MG63 (cell line): ENCODE measurements around the gene OR51A7. TPM values are rescaled to one million over a fixed set of nuclear protein-coding genes. Genes with fewer than 3 reads are reported as not detected.
"Not testable (repeated sequence)": the region's sequence is repeated elsewhere in the genome, so short reads cannot be mapped to it uniquely, and the experiment has no call there.

Experiments used
- DNase-seq: peaks from one replicate; pipeline ENCODE4 v3.0.0-alpha.2; 2020
- H3K27me3 ChIP-seq: fragments of 250-450 bp; sonication (Bioruptor Pico); 2 replicates; pipeline ENCODE4 v1.5.1; 2020; ENCODE audit warnings: mild to moderate bottlenecking, moderate library complexity
- H3K36me3 ChIP-seq: fragments of 250-450 bp; sonication (Bioruptor Pico); 2 replicates; pipeline ENCODE4 v1.5.1; 2020; ENCODE audit warnings: mild to moderate bottlenecking, moderate library complexity
- H3K4me3 ChIP-seq: fragments of 250-450 bp; sonication (Bioruptor Pico); 2 replicates; pipeline ENCODE4 v1.5.1; 2020; ENCODE audit warnings: mild to moderate bottlenecking, moderate library complexity
- H3K9me3 ChIP-seq: fragments of 250-450 bp; sonication (Bioruptor Pico); 2 replicates; pipeline ENCODE4 v1.5.1; 2020; ENCODE audit warnings: mild to moderate bottlenecking, moderate library complexity
- total RNA-seq: library from RNA; depleted of rRNA; stranded (reverse); fragments of >200 nt; shearing (Covaris generic); gene quantifications from 2 replicates; pipeline ENCODE4 v1.2.3, GENCODE V29; 2014; ENCODE audit warnings: low replicate concordance; rRNA removed

Gene OR51A7, protein sequence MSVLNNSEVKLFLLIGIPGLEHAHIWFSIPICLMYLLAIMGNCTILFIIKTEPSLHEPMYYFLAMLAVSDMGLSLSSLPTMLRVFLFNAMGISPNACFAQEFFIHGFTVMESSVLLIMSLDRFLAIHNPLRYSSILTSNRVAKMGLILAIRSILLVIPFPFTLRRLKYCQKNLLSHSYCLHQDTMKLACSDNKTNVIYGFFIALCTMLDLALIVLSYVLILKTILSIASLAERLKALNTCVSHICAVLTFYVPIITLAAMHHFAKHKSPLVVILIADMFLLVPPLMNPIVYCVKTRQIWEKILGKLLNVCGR
- total RNA-seq = not detected in 2 replicates

DNA sequence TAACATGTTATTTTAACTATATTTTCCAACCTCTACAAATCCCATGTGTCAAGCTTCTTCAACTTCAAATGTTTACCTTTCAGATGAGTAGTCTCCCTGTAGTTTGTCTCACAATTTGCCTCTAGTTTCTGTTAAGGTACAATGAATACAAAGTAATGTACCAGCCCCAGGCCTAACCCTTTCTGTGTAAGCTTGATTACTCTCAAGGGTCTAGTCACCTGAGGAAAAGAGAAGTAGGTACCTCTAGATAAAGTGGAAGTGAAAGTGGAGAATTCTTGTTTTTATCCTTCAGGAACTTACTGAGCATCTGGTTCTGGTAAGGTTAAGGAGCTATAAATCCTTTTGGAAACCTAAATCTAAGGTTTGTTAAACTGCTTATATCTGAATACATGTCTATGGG is at the start of gene OR51A7:
OR51A7 (plus strand) TSS at position 300 of the 400 bp plus-strand sequence. CDS start 3,587 bp downstream, outside the sequence.
- no peaks in the 10 kb centered on the region for H3K36me3 ChIP-seq
- no peak within 1 kb of the TSS for H3K4me3 ChIP-seq
- H3K9me3 ChIP-seq = no peaks in the 10 kb centered on the region; the same call in 1 of the 2 replicates
- H3K27me3 ChIP-seq = no peaks in the 10 kb centered on the region
- no peak for DNase-seq

DNA sequence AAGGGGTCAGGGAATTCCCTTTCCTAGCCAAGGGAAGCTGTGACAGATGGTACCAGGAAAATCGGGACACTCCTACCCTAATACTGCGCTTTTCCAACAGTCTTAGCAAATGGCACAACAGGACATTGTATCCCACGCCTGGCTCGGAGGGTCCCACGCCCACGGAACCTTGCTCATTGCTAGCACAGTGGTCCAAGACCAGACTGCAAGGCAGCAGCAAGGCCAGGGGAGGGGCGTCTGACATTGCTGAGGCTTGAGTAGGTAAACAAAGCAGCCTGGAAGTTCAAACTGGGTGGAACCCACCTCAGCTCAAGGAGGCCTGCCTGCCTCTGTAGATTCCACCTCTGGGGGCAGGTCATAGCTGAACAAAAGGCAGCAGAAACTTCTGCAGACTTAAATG is 49.3 kb upstream of the OR51A7 start:
- H3K4me3 ChIP-seq, H3K27me3 ChIP-seq, DNase-seq, H3K9me3 ChIP-seq, H3K36me3 ChIP-seq: not testable (repeated sequence)

DNA sequence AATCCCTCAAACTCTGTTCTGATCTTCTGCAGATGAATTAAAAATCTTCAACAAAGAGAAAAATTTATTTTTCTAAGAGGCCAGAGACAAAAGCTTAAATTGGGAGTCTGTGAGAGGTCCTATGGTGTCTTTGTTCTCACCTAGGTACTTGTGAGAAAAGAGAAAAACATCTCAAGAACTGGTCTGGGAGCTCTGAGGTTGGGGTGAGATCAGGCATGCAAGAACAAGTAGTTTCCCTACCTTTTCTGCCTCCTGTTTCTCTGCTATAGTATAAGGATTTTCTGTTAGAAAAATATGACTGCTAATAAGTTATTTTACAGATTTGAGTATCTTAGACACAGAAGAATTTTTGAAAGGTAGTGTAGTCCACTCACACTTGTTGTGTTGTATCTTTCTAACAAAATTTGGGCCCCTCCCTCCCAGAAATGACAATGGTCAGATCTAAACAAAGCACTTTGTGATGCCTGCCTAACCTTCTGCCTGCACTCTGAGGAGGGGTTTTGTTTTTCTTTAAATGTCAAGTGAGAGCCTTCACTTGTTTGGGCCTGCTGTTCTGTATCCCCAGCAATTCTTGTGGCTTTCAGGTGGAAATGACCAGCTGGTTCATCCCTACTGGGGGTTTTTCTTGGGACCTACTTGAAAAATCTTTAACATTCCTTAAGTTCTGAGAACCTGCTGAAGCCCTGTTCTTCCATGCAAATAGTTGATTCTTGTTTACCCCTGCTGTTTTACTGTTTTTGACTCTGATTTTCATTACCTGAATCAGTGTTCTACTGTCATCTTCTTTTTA is 40.9 kb upstream of the OR51A7 start:
- Histone ChIP-seq H3K27me3 (no peaks in the 10 kb centered on the region), H3K36me3 (no peaks in the 10 kb centered on the region), H3K4me3 (no peak overlapping the region), H3K9me3 (no peaks in the 10 kb centered on the region)
- DNase-seq = no peak

DNA sequence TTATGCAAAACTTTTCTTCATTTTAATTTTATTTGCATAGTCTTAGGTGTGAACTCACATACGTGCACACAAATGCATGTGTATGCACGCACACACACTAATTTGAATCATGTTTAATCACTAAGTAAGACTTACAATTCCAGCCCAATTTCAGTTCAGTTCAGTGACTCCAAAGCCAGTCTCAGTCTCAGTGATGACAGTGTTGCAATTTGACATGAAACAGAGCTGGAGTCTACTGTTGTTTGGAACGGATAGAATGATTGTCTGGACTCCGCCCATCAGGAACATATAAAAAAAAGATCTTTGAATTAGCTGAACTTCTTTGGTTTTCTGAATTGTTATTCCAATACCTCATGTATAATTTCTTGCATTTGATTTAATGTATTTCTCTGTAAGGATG is 39.7 kb upstream of the OR51A7 start:
- H3K4me3 ChIP-seq = no peak overlapping the region
- no peaks in the 10 kb centered on the region for H3K27me3 ChIP-seq
- no peak for DNase-seq
- no peaks in the 10 kb centered on the region for H3K9me3 ChIP-seq
- no peaks in the 10 kb centered on the region for H3K36me3 ChIP-seq

DNA sequence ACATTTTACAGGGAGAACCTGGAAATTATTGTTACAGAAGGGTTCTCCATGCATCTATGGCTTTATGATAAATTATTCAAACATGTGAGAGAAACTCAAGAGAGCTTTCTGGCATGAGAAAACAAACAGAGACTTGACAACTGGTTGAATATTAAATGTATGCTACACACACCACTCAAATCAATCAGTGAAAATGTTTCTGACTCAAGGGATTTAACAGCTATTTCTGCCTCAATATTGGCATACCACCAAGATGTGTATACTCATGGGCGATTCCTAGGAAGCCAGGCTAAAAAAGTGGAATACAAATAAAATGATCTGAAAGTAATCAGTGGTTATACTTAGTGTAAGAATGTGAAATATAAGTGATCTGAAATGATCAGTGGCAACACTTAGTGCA is 37.7 kb upstream of the OR51A7 start:
- H3K4me3 ChIP-seq = no peak overlapping the region
- no peaks in the 10 kb centered on the region for H3K9me3 ChIP-seq
- H3K36me3 ChIP-seq = no peaks in the 10 kb centered on the region
- no peaks in the 10 kb centered on the region for H3K27me3 ChIP-seq
- DNase-seq = no peak

DNA sequence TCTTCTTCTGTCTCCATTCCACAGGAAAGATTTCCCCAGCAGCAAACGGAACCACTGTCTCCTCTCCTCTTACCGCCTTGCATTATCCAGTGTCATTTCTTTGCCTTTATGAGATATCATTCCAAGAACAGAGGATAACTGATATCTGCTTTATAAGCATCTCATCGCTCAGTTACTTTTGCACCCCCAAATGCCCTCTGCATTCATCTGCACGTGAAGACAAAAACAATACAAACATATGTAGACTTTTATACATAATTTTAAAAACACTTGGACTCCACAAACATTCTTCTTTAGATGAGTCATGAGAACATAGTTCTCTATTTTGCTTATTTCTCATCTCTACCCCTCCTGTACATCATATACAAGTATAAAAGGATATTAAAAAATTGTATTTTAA is 22.4 kb upstream of the OR51A7 start:
- Histone ChIP-seq H3K27me3 (no peaks in the 10 kb centered on the region), H3K9me3 (no peaks in the 10 kb centered on the region), H3K36me3 (no peaks in the 10 kb centered on the region), H3K4me3 (no peak overlapping the region)
- DNase-seq = no peak

DNA sequence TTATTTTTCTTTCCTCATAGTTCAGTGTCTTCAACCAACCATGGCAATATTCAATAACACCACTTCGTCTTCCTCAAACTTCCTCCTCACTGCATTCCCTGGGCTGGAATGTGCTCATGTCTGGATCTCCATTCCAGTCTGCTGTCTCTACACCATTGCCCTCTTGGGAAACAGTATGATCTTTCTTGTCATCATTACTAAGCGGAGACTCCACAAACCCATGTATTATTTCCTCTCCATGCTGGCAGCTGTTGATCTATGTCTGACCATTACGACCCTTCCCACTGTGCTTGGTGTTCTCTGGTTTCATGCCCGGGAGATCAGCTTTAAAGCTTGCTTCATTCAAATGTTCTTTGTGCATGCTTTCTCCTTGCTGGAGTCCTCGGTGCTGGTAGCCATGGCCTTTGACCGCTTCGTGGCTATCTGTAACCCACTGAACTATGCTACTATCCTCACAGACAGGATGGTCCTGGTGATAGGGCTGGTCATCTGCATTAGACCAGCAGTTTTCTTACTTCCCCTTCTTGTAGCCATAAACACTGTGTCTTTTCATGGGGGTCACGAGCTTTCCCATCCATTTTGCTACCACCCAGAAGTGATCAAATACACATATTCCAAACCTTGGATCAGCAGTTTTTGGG is 21.6 kb upstream of the OR51A7 start, which contains the start of gene OR51T1:
OR51T1 (plus strand) TSS at position 41 of the 641 bp plus-strand sequence; CDS start at position 41, 0 bp downstream.
- Histone ChIP-seq H3K27me3 (no peaks in the 10 kb centered on the region), H3K9me3 (no peaks in the 10 kb centered on the region), H3K4me3 (no peak within 1 kb of the TSS), H3K36me3 (no peaks in the 10 kb centered on the region)
- peak; percentile 8 for DNase-seq

DNA sequence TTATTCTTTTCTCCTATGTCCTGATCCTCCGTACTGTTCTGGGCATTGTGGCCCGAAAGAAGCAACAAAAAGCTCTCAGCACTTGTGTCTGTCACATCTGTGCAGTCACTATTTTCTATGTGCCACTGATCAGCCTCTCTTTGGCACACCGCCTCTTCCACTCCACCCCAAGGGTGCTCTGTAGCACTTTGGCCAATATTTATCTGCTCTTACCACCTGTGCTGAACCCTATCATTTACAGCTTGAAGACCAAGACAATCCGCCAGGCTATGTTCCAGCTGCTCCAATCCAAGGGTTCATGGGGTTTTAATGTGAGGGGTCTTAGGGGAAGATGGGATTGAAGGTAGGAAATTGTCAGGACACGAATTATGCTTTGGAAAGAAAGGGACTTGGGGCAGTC is 21.0 kb upstream of the OR51A7 start:
- no peaks in the 10 kb centered on the region for H3K27me3 ChIP-seq
- H3K4me3 ChIP-seq = no peak overlapping the region
- no peaks in the 10 kb centered on the region for H3K36me3 ChIP-seq
- no peak for DNase-seq
- no peaks in the 10 kb centered on the region for H3K9me3 ChIP-seq

DNA sequence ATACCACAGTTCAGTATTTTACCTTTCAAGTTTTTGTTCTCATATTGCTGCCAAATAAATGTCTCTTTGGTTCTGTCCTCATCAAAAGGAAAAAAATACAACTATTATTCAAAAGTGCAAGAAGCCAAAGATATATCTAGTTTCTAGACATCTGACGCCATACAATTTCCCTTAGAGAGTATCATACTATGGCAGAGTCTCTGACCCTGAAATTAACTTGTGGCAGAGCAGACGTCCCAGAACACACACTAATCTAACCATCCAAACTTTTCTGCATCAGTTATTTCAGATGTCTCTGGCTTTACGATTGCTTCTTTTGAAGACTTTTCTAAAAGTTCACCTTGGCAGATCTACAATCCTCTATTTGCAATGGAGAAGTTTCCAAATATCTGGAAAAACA is 19.2 kb upstream of the OR51A7 start:
- H3K36me3 ChIP-seq = no peaks in the 10 kb centered on the region
- no peaks in the 10 kb centered on the region for H3K27me3 ChIP-seq
- no peak for DNase-seq
- no peak overlapping the region for H3K4me3 ChIP-seq
- no peaks in the 10 kb centered on the region for H3K9me3 ChIP-seq

DNA sequence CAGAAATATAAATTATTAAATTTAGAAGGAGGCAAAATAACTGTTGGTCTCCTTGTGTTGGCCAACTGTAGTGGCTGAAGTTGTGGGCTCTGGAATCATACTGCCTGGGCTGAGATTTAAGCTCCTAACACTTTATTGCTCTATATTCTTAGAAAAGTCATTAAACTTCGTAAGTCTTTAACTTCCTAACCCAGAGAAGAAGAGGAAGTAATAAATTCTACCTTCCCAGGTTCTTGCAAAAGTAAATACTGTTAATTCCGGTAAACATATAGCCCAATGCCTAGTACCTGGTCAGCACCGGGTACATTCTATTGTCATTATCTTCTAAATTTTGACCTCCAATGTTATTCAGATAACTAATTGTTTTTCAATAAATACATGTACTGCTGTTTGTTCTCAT is 17.4 kb upstream of the OR51A7 start:
- H3K36me3 ChIP-seq = no peaks in the 10 kb centered on the region
- no peaks in the 10 kb centered on the region for H3K9me3 ChIP-seq
- no peak overlapping the region for H3K4me3 ChIP-seq
- H3K27me3 ChIP-seq = no peaks in the 10 kb centered on the region
- DNase-seq = no peak

DNA sequence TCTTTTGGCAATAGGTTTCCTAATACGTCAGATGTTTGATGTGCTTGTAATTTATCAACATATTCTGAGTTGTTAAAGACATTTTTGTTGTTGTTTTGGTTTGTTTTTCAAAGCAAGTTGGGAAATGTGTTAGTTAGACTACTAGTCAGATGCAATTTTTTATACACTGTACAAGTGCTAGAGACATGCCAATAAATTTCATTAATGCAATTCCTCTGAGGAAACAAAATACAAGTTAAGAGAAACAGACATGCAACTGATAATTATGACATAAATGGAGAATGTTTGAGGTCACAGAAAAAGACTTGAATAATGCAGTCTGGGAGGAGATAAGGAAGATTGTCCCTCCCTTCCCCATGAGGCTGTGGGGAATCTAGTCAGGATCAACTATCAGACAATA is 16.0 kb upstream of the OR51A7 start:
- Histone ChIP-seq H3K4me3 (no peak overlapping the region), H3K36me3 (no peaks in the 10 kb centered on the region), H3K9me3 (no peaks in the 10 kb centered on the region), H3K27me3 (no peaks in the 10 kb centered on the region)
- no peak for DNase-seq

DNA sequence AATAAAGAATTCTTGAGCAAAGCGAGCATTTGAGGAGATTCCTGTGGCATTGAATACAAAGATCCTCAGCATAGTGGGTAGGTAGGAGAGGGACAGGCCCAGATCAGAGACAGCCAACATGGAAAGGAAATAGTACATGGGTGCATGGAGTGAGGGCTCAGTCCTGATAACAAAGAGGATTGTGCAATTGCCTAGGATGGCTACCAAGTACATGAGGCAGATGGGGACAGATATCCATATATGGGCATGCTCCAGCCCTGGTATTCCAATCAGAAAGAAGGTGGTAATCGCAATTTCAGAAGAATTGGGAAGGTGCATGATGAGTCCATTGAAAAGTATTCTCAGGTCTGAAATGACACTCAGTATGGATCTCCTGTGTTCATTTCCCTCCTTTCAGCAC is 13.3 kb upstream of the OR51A7 start:
- Histone ChIP-seq H3K36me3 (no peaks in the 10 kb centered on the region), H3K9me3 (no peaks in the 10 kb centered on the region), H3K27me3 (no peaks in the 10 kb centered on the region), H3K4me3 (no peak overlapping the region)
- DNase-seq = no peak

DNA sequence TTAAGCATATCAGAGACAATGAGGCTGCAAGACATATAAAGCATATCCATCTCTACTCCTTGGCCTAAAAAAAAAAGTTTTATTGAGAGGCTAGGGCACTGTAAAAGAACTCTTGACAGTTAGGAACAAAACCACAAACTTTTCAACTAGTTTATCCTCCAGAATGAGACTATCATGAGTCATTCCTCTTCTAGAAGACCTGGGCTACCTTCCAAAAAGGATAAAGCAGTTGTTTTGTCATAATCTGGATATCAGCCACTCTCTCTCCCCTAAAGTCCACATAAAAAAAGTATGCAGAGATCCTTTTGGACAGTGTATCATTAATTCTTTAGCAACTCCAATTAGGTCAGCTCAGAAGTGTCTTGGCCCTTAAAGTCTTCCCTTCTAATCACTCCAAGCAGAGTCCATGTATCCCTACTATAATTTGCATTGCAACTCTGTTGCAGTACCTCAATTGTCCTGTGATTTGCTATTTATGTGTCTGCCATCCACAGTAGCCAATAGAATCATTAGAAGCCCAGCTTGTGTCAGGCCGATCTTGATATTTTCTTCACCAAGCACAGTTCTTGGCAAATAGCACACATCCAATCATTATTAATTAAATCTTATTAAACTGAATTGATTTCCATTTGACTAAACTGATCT is 11.5 kb upstream of the OR51A7 start:
- Histone ChIP-seq H3K27me3 (no peaks in the 10 kb centered on the region), H3K9me3 (no peaks in the 10 kb centered on the region), H3K4me3 (no peak overlapping the region), H3K36me3 (no peaks in the 10 kb centered on the region)
- DNase-seq = no peak

DNA sequence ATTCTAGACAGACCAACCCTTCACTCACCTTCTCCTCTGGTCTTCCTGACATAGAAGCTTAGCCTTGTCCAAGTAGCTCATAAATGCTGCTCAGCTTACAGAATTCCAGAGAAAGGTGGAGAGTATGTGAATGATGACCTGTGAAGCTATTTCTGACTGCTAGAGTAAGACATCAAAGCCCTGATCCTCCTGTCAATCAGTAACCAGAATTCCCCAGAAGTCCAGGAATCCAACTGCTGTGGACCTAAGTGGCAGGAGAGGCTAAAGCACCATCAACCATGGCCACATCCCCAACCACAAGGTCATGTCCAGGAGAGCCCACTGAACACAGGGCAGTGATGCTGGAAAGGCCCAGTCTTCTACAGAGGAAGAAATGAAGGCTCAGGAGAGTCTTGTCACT is 13.0 kb downstream of the OR51A7 start:
- Histone ChIP-seq H3K27me3 (no peaks in the 10 kb centered on the region), H3K9me3 (no peaks in the 10 kb centered on the region), H3K4me3 (no peak overlapping the region)

DNA sequence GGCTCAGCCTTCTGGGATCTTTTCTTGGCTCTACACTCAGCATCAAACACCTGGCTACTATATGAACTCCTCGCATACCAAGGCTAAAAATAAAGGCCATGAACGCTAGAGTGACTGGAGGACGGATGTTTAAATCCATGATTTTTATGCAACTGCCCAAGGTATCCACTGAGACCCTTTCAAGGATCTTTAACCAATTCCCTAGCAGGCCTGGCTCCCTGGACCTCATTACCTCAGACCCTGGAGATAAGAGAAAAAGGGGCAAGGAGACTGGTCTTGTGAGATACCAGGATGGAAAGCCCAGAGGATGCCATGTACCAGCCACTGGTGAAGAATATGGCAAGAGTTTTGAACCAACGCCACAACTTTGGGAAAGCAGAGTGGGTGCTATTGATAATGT is 15.7 kb downstream of the OR51A7 start, which contains the start of gene OR51G2:
OR51G2 (minus strand) TSS at position 101 of the 400 bp plus-strand sequence. CDS start 3,687 bp downstream, outside the sequence.
- no peak for DNase-seq
- H3K36me3 ChIP-seq = no peaks in the 10 kb centered on the region
- H3K27me3 ChIP-seq = no peaks in the 10 kb centered on the region
- H3K4me3 ChIP-seq = no peak within 1 kb of the TSS
- no peaks in the 10 kb centered on the region for H3K9me3 ChIP-seq

More for the DNA sequence above, 13.0 kb downstream of the OR51A7 start:
- no peaks in the 10 kb centered on the region for H3K36me3 ChIP-seq
- no peak for DNase-seq

DNA sequence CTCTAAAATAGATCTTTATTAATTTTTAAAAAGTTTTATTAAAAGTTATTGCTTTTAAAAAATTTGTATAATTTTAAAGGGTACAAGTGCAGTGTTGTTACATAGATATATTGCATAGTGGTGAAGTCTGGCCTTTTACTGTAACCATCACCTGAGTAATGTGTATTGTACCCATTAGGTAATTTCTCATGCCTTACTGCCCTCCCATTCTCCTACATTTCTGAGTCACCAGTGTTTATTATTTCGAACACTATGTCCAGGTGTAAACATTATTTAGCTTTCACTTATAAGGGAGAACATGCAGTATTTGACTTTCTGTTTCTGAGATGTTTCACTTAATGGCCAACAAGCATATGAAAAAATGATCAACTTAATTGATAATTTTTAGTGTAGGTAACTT is 18.2 kb downstream of the OR51A7 start:
- no peak for DNase-seq

DNA sequence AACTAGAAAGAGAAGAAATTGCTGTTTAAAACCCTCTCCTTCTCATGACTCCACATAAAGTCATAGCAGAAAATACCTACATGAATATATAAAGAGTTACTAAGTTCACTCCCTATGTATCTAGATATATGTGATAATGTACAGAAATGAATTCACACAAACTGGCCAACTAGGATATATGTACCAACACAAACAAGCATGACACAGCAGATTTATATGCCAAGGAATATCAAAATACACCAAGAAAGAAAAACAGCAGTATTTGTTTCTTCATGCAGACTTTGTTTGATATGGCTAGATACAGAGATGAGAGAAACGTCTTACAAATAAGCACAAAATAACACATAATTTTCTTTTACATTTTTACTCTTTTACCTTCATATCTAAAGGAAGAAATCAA is 18.7 kb downstream of the OR51A7 start:
- Histone ChIP-seq H3K36me3 (no peaks in the 10 kb centered on the region), H3K4me3 (no peak overlapping the region), H3K9me3 (no peaks in the 10 kb centered on the region), H3K27me3 (no peaks in the 10 kb centered on the region)
- DNase-seq = no peak

More for the DNA sequence above, 18.2 kb downstream of the OR51A7 start:
- Histone ChIP-seq H3K4me3 (no peak overlapping the region), H3K9me3 (no peaks in the 10 kb centered on the region), H3K27me3 (no peaks in the 10 kb centered on the region), H3K36me3 (no peaks in the 10 kb centered on the region)
